Limb (tissue), 2 donors: Measurements from ENCODE around the gene ARMS2.

Experiments used
- DNase-seq, 2 donors: peaks; one replicate each; pipeline ENCODE4 v3.0.0-alpha.2; 2016; ENCODE audit errors: extremely low spot score in 2 of 2

ARMS2 gene

GRCh38 chr10:122469848-122470247, 15.4 kb downstream of the ARMS2 start:
- no peak for DNase-seq

GRCh38 chr10:122471531-122472177, 17.2 kb downstream of the ARMS2 start:
- DNase-seq = no peak

- DNase-seq = no peak
Observed at GRCh38 chr10:122473116-122473515, 18.7 kb downstream of the ARMS2 start.

- DNase-seq = no peak
Observed at GRCh38 chr10:122474131-122474818, 19.8 kb downstream of the ARMS2 start.

GRCh38 chr10:122475100-122475499, 20.6 kb downstream of the ARMS2 start:
- no peak for DNase-seq

GRCh38 chr10:122475591-122476332, 21.3 kb downstream of the ARMS2 start:
- DNase-seq = no peak

GRCh38 chr10:122476333-122476695, 21.9 kb downstream of the ARMS2 start:
- DNase-seq = no peak

- DNase-seq = no peak
Observed at GRCh38 chr10:122477436-122477835, 23.0 kb downstream of the ARMS2 start.

GRCh38 chr10:122478971-122479370, 24.5 kb downstream of the ARMS2 start:
- no peak for DNase-seq

GRCh38 chr10:122480146-122480833, 25.8 kb downstream of the ARMS2 start:
- no peak for DNase-seq

- no peak for DNase-seq
Observed at GRCh38 chr10:122481296-122482056, 27.0 kb downstream of the ARMS2 start.

- DNase-seq = no peak
Observed at GRCh38 chr10:122484276-122485060, 30.0 kb downstream of the ARMS2 start.

GRCh38 chr10:122485670-122486069, 31.2 kb downstream of the ARMS2 start:
- DNase-seq = no peak

- DNase-seq = no peak
Observed at GRCh38 chr10:122486406-122487080, 32.1 kb downstream of the ARMS2 start.

- no peak for DNase-seq
Observed at GRCh38 chr10:122487174-122487765, 32.8 kb downstream of the ARMS2 start.

- no peak for DNase-seq
Observed at GRCh38 chr10:122490268-122490667, 35.8 kb downstream of the ARMS2 start.

GRCh38 chr10:122490786-122491680, 36.6 kb downstream of the ARMS2 start:
- DNase-seq = no peak

- DNase-seq = no peak
Observed at GRCh38 chr10:122492006-122492405, 37.6 kb downstream of the ARMS2 start.
